Stimulated activated naive CD8-positive, alpha-beta T cell treated with anti-CD3 and anti-CD28 coated beads, Interleukin-15, amount 100 ng/mL, for 72 hours (primary cell): Measurements from ENCODE around the gene HMCN2.
"Not testable (repeated sequence)": the region's sequence is repeated elsewhere in the genome, so short reads cannot be mapped to it uniquely, and the experiment has no call there.

ENCODE experiments used
- ATAC-seq: fragments of 150-1000 bp; cut with Tn5 transposase; 2 replicates; pipeline ENCODE4 v1.10.0; 2021; ENCODE audit warnings: mild to moderate bottlenecking, moderate library complexity
- DNase-seq, 2 donors: peaks; one replicate each; pipeline ENCODE4 v3.0.0; 2021 to 2022
- H3K27ac Mint-ChIP-seq, 2 donors: one replicate each; pipeline ENCODE4 v1.8.0; 2022; ENCODE audit warnings: mild to moderate bottlenecking in 2 of 2, mixed read lengths in 2 of 2, moderate library complexity in 2 of 2
- H3K27me3 Mint-ChIP-seq: one replicate; pipeline ENCODE4 v1.8.0; 2022; ENCODE audit warnings: mixed read lengths
- H3K4me1 Mint-ChIP-seq: one replicate; pipeline ENCODE4 v1.8.0; 2022; ENCODE audit warnings: mild to moderate bottlenecking, mixed read lengths
- H3K4me3 Mint-ChIP-seq, 2 donors: one replicate each; pipeline ENCODE4 v1.8.0; 2022; ENCODE audit warnings: mild to moderate bottlenecking in 2 of 2, mixed read lengths in 2 of 2, moderate library complexity in 1 of 2
- H3K9me3 Mint-ChIP-seq, 2 donors: one replicate each; pipeline ENCODE4 v1.8.0; 2022; ENCODE audit warnings: mixed read lengths in 2 of 2

The HMCN2 gene

DNA sequence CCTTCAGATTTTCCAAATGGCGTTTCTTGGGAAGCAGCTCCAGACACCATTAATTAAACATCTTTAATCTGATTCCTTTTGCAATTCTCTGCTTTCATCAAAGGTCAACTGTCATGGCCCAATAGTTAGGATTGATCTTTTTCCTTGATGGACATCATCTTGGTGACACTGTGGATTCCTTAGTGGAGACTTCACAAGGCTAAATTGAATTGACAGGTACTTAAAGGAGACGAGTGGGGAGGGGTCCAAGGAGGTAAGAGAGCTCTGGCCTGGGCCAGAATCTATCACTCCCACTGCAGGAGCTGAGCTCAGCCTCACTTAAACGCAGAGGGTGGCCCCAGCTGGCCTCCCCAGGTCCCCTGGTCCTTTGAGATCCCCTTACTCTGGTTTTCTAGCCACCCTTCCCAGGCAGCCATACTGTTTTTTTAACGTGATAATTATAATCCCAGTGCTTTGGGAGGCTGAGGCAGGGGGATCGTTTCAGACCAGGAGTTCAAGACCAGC, 9.9 kb upstream of the HMCN2 start:
- Mint-ChIP-seq H3K27me3 (peaks cover 34% of the 10 kb centered on the region), H3K27ac (no peak overlapping the region), H3K4me3 (no peak overlapping the region), H3K4me1 (no peaks in the 10 kb centered on the region), H3K9me3 (no peaks in the 10 kb centered on the region)
- ATAC-seq, result no peak
- no peak for DNase-seq

DNA sequence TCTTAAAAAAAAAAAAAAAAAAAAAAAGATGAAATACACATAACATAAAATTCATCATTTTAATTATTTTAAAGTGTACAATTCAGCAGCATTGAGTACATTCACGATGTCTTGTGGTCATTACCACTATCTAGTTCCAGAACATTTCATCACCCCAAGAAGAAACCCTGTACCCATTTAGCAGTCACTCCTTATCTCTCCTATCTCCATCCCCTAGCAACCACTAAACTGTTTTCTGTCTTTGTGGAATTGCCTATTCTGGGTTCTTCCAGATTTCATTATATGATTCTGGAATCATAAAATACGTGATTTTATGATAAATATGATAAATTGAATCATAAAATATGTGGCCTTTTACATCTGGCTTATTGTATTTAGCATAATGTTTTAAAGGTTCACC, 8.9 kb upstream of the HMCN2 start:
- Mint-ChIP-seq H3K4me3 (no peak overlapping the region), H3K9me3 (no peaks in the 10 kb centered on the region), H3K27ac (no peak overlapping the region), H3K4me1 (no peaks in the 10 kb centered on the region), H3K27me3 (peaks cover 42% of the 10 kb centered on the region)
- DNase-seq, result no peak
- ATAC-seq, result no peak

DNA sequence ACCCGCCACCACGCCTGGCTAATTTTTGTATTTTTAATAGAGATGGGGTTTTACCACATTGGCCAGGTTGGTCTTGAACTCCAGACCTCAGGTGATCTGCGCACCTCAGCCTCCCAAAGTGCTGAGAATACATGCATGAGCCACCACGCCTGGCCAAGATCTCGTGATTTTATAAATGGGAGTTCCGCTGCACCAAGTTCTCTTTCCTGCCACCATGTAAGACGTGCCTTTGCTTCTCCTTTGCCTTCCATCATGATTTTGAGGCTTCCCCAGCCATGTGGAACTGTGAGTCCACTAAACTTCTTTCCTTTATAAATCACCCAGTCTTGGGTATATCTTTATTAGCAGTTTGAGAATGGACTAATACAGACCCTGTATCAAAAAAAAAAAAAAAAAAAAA, 7.4 kb upstream of the HMCN2 start:
- H3K4me1 Mint-ChIP-seq, H3K27ac Mint-ChIP-seq, ATAC-seq, DNase-seq, H3K9me3 Mint-ChIP-seq, H3K4me3 Mint-ChIP-seq: not testable (repeated sequence)
- peaks cover 57% of the 10 kb centered on the region for H3K27me3 Mint-ChIP-seq

DNA sequence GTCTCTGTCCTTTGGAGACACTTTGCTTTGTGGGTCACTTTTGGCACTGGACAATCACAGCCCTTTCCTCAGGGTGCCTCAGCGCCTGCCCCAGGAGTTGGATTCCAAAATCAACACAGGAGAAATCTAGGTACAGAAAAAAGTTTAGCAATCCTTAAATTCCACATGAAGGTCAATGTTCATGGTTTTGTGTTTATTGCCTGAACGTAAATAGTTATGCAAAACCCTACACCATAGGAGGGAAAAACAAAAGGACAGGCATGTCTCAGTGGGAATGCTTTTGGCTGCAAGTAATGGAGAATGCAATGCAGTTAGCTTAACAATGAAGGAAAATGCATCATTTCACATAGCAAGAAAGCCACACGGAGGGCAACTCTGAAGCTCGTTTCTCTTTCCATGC, 6.5 kb upstream of the HMCN2 start:
- Mint-ChIP-seq H3K27me3 (peaks cover 66% of the 10 kb centered on the region), H3K9me3 (no peaks in the 10 kb centered on the region), H3K27ac (no peak overlapping the region), H3K4me1 (peaks cover 5% of the 10 kb centered on the region), H3K4me3 (no peak overlapping the region)
- no peak for ATAC-seq
- no peak for DNase-seq

DNA sequence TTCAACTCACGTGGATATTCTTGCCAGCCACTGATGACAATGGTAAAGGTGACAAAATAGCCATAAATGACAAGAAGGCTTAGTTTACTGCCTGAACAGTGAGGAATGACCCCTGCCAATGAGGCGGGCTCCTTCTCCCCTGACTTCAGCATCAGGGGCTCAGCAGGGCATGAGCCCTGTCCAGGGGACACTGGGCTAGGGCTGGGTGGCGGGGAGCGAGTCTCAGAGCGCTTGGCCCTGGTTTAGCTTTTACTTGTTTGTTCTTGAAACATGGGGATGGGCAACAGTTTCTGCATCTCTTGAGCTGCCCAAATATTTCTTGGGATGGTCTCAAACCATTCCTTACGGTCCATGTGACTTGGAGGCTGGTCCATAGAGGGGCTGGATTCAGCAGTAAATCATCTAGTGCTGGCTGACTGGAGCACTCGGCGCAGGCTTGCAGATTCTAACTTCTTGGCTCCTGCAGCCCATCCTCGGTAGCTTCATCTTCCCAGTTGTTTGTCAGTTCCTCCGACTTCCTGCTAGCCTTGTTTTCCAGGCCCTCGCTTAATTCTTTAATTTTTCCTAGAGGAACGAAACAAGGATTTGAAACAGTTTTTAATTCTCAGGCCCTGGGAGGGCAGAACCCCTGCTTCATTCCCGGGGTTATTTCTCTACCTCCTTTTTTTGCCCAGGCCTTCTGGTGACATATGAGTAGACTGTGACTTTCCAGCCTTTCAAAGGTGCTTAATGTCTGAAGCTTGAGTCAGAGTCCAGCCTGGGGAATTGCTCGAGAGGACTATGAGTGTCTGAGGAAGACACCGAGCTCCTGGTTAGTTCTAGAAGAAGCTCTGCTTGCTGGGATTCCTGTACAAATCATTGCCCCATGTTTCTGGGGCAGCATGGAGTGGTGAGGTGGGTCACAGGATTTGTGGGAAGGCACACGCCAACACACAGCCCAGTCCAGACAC, 4.5 kb upstream of the HMCN2 start:
- peaks cover 11% of the 10 kb centered on the region for H3K4me1 Mint-ChIP-seq
- DNase-seq, result no peak
- H3K27ac Mint-ChIP-seq, result no peak overlapping the region
- no peak overlapping the region for H3K4me3 Mint-ChIP-seq
- H3K27me3 Mint-ChIP-seq, result peaks cover 85% of the 10 kb centered on the region
- no peaks in the 10 kb centered on the region for H3K9me3 Mint-ChIP-seq
- no peak for ATAC-seq

DNA sequence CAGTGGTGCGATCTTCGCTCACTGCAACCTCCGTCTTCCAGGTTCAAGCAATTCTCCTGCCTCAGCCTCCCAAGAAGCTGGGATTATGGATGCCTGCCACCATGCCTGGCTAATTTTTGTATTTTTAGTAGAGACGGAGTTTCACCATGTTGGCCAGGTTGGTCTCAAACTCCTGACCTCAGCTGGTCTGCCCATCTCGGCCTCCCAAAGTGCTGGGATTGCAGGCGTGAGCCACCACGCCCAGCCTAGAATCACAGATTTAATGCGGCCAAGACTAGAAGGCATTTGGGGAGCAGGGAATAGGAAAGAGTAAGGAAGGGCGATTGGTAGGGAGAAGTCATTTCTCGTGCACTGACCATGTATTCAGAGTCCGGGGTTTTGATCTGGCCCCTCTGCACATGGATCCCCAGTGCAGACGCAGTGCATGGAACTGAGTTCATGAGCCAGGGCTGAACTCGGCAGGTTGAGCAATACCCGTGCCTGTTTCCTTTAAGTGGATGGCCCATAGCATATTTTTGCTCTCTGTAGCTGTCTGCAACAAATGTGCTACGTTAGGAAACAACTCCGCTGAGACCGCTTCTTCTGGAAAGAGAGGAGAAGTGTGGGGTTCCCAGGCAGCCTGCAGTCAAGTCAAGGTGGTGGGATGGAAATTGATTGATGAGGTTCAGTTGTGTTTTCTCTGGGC, 3.4 kb upstream of the HMCN2 start:
- Mint-ChIP-seq H3K4me1 (peaks cover 21% of the 10 kb centered on the region), H3K27me3 (peaks cover 94% of the 10 kb centered on the region), H3K4me3 (no peak overlapping the region), H3K27ac (peak overlapping the region in 1 of 2 donors; percentile 59), H3K9me3 (no peaks in the 10 kb centered on the region)
- DNase-seq (no peak), ATAC-seq (no peak)

DNA sequence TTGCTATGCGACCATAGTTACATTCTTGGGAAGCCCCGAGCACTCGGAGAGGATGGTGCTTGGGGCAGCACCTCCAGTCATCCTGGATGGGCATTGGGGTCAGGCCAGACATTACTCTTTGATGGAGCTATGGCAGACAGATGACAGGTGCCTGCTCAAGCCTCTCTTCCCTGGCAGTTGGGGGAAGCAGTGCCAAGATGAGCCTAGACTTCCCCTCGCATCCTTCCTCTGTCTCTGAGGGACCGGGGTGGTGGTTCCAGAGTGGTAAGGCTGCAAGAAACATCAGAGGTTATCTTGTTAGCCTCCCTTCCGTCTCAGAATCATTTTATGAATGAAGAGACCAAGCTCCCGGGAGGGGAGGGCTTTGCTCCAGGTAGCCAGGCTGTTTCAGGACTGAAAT, 2.8 kb upstream of the HMCN2 start:
- Mint-ChIP-seq H3K27ac (no peak overlapping the region), H3K27me3 (peaks cover 94% of the 10 kb centered on the region), H3K9me3 (no peaks in the 10 kb centered on the region), H3K4me1 (peaks cover 21% of the 10 kb centered on the region), H3K4me3 (no peak overlapping the region)
- no peak for DNase-seq
- ATAC-seq, result no peak

DNA sequence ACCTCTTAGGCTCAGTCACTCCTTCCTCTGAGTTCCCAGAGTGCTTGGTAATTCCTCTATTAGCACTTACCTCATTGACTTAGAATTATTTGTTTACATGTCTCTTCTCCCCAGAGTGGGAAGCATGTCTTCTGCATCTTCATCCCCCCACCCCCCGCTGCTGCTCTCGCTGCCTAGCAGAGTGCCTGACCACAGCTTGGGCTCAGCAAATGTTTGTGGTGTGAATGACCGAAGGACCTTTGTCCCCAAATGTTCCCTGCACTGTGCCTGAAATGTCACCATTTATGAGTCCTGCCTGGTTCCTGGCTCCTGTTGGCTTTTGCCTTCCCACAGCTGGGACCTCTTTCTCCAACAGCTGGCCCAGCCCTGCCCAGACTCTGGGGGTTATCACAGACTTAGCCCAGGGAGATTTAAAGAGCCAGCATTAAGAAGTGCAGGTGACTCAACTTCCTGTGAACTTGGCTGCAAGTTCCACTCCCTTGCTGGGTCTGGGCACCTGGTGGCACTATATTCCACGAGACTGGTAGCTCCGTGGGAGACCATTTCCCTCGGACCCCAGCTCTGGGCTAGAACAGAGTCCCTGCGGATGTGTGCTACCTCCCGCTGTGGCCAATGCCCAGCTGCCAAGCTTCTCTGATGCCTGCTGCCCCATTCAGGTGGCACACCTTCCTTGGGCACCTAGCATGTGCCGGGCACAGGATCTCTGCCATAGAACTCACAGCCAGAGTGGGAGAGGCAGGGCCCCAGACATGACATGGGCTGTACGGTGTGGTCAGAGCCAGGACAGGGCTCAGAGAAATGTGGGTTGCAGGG, 1.8 kb upstream of the HMCN2 start:
- peaks cover 96% of the 10 kb centered on the region for H3K27me3 Mint-ChIP-seq
- peaks cover 21% of the 10 kb centered on the region for H3K4me1 Mint-ChIP-seq
- no peak overlapping the region for H3K27ac Mint-ChIP-seq
- no peak overlapping the region for H3K4me3 Mint-ChIP-seq
- no peaks in the 10 kb centered on the region for H3K9me3 Mint-ChIP-seq
- no peak for DNase-seq
- ATAC-seq, result peak; percentile 58

DNA sequence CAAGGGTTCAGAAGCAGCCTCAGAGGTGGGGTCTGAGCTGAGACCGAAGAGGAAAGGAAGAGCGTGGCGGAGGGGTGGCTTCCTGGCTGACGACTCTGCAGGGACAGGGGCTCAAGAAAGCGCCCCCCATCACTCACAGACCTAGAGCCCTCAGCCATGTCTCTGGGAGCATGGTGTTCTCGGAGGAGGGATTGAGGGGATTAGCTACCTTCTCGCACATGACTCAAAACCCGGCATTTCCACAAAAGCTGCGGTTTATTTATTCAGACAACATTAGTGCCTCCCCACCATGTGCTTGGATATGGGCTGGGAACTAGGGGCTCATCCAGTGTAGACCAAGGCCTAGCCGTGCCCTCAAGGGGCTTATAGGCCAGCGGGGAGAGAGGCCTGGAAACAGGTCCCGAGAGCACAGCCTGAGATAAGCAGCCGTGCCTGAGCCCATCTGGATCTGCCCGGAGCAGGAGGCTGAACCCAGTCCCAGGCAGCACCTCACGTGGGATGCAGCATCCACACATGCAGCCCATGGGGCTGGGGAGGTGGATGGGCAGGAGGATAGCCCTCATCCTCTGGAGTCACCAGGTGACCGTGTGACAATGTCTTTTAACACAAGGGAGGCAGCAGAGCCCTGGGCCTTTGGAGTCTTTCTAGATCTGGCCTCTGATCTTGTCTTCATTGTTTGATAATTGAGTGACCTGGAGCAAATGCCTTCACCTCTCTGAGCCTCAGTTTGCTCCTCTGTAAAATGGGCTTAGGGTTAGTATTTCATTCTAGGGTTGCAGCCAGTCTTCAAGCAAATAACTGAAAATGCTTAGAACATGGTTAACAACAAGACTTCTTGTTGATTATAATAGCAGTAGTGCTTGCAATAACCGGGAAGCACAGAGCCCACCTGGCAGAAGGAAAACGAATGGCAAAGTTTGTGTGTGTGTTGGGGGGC, 878 bp upstream of the HMCN2 start:
- ATAC-seq (no peak), DNase-seq (no peak)
- peaks cover 21% of the 10 kb centered on the region for H3K4me1 Mint-ChIP-seq
- peak overlapping the region in 1 of 2 donors; percentile 19 for H3K4me3 Mint-ChIP-seq
- peaks cover 95% of the 10 kb centered on the region for H3K27me3 Mint-ChIP-seq
- H3K9me3 Mint-ChIP-seq, result no peaks in the 10 kb centered on the region
- H3K27ac Mint-ChIP-seq, result no peak overlapping the region

DNA sequence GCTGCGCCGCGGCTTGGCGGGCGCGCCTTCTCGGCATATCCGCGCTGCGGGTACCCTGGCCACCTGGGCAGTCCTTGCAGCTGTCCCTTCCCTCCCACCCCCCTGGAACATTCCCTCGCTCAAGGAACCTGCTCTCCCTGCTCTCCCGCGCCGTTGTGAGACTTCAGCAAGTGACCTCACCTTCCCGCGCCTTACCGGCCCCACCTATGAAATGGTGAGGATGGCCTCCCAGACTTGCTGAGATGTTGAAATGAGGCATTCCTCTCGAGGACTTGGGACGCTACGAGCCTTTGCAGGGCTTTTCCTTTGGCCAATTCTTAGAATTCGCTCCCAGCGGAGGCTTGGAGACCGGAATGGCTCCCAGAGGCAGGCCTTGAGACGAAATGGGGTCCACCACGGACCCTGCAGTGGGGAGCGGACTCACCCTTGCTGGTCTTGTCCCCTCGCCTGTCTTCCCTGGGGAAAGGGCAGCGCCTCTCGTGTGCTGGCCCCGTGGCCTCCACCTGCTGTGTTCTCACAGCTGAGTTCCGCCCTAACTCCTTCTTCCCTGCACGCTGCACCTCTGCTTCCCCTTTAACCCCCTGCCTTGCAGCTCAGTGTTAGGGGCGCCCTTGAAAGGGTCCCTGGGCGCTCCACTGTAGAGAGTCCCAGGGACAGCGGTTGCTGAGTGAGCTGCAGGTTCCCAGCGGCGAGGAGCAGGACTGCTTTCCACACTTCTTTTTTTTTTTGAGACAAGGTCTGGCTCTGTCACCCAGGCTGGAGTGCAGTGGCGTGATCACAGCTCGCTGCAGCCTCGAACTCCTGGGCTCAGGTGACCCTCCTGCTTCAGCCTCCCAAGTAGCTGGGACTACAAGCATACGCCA, 907 bp downstream of the HMCN2 start:
- ATAC-seq, result no peak
- no peak for DNase-seq
- Mint-ChIP-seq H3K27me3 (peaks cover 97% of the 10 kb centered on the region), H3K4me3 (peak overlapping the region in 1 of 2 donors; percentile 41), H3K9me3 (no peaks in the 10 kb centered on the region), H3K4me1 (peaks cover 21% of the 10 kb centered on the region), H3K27ac (no peak overlapping the region)

DNA sequence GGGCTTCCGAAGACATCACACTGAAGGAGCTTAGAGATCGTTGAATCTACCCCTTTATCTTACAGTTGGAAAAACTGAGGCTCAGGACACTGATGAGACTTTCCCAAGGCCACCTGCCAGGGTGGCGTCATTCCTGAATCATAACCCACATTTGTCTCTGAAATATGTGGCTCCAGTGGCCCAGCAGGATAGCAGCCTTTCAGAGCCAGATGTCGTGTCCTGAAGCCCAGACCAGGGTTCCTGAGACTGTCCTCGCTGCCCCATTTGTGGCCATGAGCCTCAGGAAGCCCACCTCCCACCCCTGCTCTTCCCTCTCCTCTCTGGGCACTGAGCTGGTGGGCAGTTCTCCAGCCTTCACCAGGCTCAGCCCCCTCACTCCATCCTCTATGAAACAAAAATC, 2.4 kb downstream of the HMCN2 start:
- H3K4me3 Mint-ChIP-seq, result no peak overlapping the region
- peaks cover 21% of the 10 kb centered on the region for H3K4me1 Mint-ChIP-seq
- peaks cover 97% of the 10 kb centered on the region for H3K27me3 Mint-ChIP-seq
- DNase-seq, result no peak
- no peak overlapping the region for H3K27ac Mint-ChIP-seq
- ATAC-seq, result no peak
- H3K9me3 Mint-ChIP-seq, result no peaks in the 10 kb centered on the region

DNA sequence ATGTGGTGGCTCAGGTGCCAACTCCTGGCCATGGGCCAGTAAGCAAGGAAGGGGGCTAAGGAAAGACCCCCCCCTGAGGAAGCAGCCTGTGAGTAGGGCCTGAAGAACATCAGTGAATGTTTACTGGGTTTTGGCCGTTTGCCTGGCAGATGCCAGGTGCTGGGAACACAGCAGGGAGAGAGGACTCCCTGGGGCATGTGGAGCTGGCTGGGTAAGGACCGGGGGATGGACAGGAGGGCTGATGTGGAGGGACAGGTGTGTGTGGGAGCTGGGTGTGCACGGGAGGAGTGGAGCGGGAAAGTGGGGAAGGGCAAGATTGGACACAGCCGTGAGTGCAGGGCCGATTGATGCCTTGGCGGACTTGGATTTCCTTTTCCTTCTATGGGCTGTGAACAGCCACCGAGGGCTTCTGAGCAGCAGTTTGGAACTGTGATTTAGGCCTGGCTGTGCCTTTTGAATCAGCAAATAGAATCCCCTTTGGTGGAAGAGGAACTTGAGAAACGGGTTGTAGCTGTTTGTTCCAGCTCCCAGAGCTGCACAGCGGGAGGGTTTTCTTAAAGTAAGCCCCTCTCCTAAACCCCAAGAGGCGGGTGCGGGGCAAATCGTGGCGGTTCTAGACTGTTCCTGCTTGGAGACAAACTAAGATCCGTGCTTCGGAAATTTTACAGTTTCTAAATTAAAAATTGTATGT, 3.1 kb downstream of the HMCN2 start:
- no peak for DNase-seq
- no peak overlapping the region for H3K27ac Mint-ChIP-seq
- peaks cover 20% of the 10 kb centered on the region for H3K4me1 Mint-ChIP-seq
- no peak for ATAC-seq
- H3K4me3 Mint-ChIP-seq, result no peak overlapping the region
- no peaks in the 10 kb centered on the region for H3K9me3 Mint-ChIP-seq
- peaks cover 90% of the 10 kb centered on the region for H3K27me3 Mint-ChIP-seq

DNA sequence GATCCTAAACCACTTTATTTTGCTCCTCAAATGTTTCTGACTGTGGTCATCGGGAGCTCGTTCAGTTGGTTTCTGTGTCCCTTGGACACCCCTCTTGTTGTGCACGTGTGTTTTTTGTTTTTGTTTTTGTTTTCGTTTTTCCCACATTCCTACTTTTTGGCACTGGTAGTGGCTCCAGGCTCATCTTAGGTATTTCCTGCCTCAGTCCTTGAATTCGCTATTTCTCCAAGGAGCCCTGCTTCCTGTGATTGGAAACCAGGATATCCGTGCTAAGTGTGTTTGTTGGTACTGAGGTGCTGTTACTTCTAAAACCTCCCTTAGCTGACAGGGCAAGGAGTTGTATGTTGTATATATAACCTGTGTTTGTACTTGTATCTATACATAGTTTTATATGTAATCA, 5.9 kb downstream of the HMCN2 start:
- H3K4me3 Mint-ChIP-seq, result no peak overlapping the region
- DNase-seq (no peak), ATAC-seq (no peak)
- H3K27ac Mint-ChIP-seq, result no peak overlapping the region
- peaks cover 63% of the 10 kb centered on the region for H3K27me3 Mint-ChIP-seq
- peaks cover 6% of the 10 kb centered on the region for H3K4me1 Mint-ChIP-seq
- no peaks in the 10 kb centered on the region for H3K9me3 Mint-ChIP-seq
